ENCODE data around the gene FRMD6.

Gene FRMD6

GRCh38 chr14:51717766-51718165 is 66.1 kb downstream of the FRMD6 start:
- in situ Hi-C loops (cut with HindIII; ENCODE audit: low pct_unique_long_range_greater_than_20kb, low sequenced_read_pairs) = no loop called here
- no peak for TF ChIP-seq JUND (IDR thresholded peaks at IDR 0.05; ENCODE audit: low read depth)
- no peak for DNase-seq (ENCODE audit: low read depth in 1 of 2, low spot score in 1 of 2)

DNA sequence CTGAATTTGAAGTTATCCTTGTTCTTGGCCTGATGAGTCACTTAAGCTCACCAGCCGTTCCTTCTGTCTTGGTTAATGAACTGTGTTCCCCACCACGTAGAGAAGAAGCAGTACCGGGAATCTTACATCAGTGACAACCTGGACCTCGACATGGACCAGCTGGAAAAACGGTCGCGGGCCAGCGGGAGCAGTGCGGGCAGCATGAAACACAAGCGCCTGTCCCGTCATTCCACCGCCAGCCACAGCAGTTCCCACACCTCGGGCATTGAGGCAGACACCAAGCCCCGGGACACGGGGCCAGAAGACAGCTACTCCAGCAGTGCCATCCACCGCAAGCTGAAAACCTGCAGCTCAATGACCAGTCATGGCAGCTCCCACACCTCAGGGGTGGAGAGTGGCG is 68.2 kb downstream of the FRMD6 start:
- TF ChIP-seq JUND (IDR thresholded peaks at IDR 0.05; ENCODE audit: low read depth) = no peak
- no peak for DNase-seq (ENCODE audit: low read depth in 1 of 2, low spot score in 1 of 2)
- in situ Hi-C loops (cut with HindIII; ENCODE audit: low pct_unique_long_range_greater_than_20kb, low sequenced_read_pairs) = no loop called here

- no peak for TF ChIP-seq JUND (IDR thresholded peaks at IDR 0.05; ENCODE audit: low read depth)
- DNase-seq (ENCODE audit: low read depth in 1 of 2, low spot score in 1 of 2) = no peak
- in situ Hi-C loops (cut with HindIII; ENCODE audit: low pct_unique_long_range_greater_than_20kb, low sequenced_read_pairs) = no loop called here
These were observed 72.3 kb downstream of the FRMD6 start for GRCh38 chr14:51723990-51724389.

DNA sequence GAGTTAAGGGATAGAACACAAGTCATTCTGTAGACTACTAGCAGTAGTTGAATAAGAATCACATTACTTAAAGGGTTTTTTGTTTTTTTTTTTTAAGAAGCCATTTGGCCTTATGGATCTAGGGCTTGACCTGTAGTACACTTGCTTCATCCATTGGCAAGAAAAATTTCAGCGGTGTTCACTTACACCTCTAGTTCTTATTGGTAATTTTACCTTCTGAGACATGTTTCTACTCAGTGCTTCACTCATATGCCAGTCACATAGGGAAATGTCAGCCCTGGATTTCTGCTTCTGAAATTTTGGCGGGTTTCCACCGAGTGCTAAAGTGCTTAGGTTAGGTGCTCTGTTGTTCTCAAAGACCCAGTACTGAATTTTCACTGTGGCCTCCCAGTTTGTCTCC is 72.9 kb downstream of the FRMD6 start:
- no peak for TF ChIP-seq JUND (IDR thresholded peaks at IDR 0.05; ENCODE audit: low read depth)
- DNase-seq (ENCODE audit: low read depth in 1 of 2, low spot score in 1 of 2) = no peak
- in situ Hi-C loops (cut with HindIII; ENCODE audit: low pct_unique_long_range_greater_than_20kb, low sequenced_read_pairs) = no loop called here

DNA sequence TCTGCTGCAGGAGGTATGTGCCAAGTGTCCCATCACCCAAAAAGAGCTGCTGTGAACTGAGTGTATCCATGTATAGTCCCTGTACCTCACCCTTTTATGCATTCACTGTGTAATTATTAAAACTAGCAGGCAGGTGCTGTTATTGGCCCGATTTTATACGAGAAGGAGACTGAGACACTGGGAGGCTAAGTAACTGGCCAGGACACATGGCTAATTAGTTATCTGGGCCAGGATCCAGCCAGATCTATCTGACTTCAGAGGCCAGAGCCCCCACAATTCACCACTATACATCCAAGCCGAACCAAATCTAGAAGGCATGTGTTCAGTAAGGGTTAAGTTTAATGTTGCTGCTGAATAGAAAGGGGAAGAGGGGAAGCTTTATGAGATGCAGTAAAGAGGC is 73.4 kb downstream of the FRMD6 start:
- in situ Hi-C loops (cut with HindIII; ENCODE audit: low pct_unique_long_range_greater_than_20kb, low sequenced_read_pairs) = no loop called here
- TF ChIP-seq JUND (IDR thresholded peaks at IDR 0.05; ENCODE audit: low read depth) = no peak
- no peak for DNase-seq (ENCODE audit: low read depth in 1 of 2, low spot score in 1 of 2)

- DNase-seq (ENCODE audit: low read depth in 1 of 2, low spot score in 1 of 2) = no peak
- no peak for TF ChIP-seq JUND (IDR thresholded peaks at IDR 0.05; ENCODE audit: low read depth)
- in situ Hi-C loops (cut with HindIII; ENCODE audit: low pct_unique_long_range_greater_than_20kb, low sequenced_read_pairs) = no loop called here
These were observed 74.6 kb downstream of the FRMD6 start for GRCh38 chr14:51726166-51726899.

- no peak for DNase-seq (ENCODE audit: low read depth in 1 of 2, low spot score in 1 of 2)
- in situ Hi-C loops (cut with HindIII; ENCODE audit: low pct_unique_long_range_greater_than_20kb, low sequenced_read_pairs) = no loop called here
- no peak for TF ChIP-seq JUND (IDR thresholded peaks at IDR 0.05; ENCODE audit: low read depth)
These were observed 75.8 kb downstream of the FRMD6 start for GRCh38 chr14:51727526-51727925.

- DNase-seq (ENCODE audit: low read depth in 1 of 2, low spot score in 1 of 2) = no peak
- TF ChIP-seq JUND (IDR thresholded peaks at IDR 0.05; ENCODE audit: low read depth) = no peak
- in situ Hi-C loops (cut with HindIII; ENCODE audit: low pct_unique_long_range_greater_than_20kb, low sequenced_read_pairs) = no loop called here
These were observed 78.4 kb downstream of the FRMD6 start for GRCh38 chr14:51730098-51730497.

DNA sequence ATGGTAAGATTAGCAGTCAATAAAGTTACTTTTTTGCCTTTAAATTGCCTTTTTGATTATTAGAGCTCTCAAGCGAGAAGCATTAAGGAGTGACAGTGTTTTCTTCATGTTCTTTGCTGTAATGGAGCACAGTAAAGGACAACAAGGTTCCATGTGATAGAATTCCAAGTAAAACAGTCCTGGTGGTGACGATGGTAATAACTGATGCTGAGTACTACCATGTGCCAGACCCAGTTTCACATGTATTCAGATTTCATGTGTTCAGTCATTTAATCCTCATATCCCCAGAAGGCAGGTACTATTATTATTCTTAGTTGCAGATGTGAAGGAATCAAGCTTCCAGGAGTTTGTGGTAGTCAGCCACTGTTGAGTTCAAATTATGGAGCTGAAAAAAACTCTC is 79.0 kb downstream of the FRMD6 start:
- DNase-seq (ENCODE audit: low read depth in 1 of 2, low spot score in 1 of 2) = no peak
- in situ Hi-C loops (cut with HindIII; ENCODE audit: low pct_unique_long_range_greater_than_20kb, low sequenced_read_pairs) = no loop called here
- no peak for TF ChIP-seq JUND (IDR thresholded peaks at IDR 0.05; ENCODE audit: low read depth)

- no peak for DNase-seq (ENCODE audit: low read depth in 1 of 2, low spot score in 1 of 2)
- in situ Hi-C loops (cut with HindIII; ENCODE audit: low pct_unique_long_range_greater_than_20kb, low sequenced_read_pairs) = no loop called here
- TF ChIP-seq JUND (IDR thresholded peaks at IDR 0.05; ENCODE audit: low read depth) = no peak
These were observed 80.9 kb downstream of the FRMD6 start for GRCh38 chr14:51732494-51733112.

DNA sequence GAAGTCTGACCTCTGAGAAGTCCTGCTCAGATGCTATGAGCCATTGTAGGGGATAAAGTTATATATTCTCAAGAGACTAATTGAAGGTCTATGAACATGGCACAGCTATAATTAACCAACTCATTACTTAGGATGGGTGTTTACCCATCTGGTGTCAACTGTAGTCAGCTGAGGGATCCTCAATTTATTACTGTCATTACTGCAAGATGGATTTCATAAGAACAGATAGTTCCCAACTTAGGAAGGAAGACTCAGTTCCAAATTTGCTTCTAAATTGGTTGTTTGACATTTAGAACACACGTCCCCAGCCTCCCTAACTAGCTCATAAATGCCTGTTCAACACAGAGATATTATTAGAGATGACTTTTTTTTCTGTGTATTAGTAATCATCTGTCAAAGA is 81.4 kb downstream of the FRMD6 start:
- no peak for TF ChIP-seq JUND (IDR thresholded peaks at IDR 0.05; ENCODE audit: low read depth)
- in situ Hi-C loops (cut with HindIII; ENCODE audit: low pct_unique_long_range_greater_than_20kb, low sequenced_read_pairs) = no loop called here
- no peak for DNase-seq (ENCODE audit: low read depth in 1 of 2, low spot score in 1 of 2)

DNA sequence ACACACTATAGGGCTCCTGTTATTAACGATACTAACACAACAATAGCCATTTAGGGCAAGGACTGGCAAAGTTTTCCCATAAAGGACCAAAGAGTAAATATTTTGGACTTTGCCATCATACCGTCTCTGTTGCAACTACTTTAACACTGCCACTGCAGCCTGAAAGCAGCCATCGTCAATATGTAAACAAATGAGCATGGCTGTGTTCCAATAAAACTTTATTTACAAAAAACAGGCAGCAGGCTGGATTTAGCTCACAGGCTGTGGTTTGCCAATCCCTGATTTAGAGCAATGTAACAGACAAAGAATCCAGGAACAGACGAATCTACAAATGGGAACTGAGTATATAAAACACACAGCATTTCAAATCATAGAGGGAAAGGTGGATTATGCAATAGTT is 84.1 kb downstream of the FRMD6 start:
- no peak for DNase-seq (ENCODE audit: low read depth in 1 of 2, low spot score in 1 of 2)
- in situ Hi-C loops (cut with HindIII; ENCODE audit: low pct_unique_long_range_greater_than_20kb, low sequenced_read_pairs) = no loop called here
- no peak for TF ChIP-seq JUND (IDR thresholded peaks at IDR 0.05; ENCODE audit: low read depth)

DNA sequence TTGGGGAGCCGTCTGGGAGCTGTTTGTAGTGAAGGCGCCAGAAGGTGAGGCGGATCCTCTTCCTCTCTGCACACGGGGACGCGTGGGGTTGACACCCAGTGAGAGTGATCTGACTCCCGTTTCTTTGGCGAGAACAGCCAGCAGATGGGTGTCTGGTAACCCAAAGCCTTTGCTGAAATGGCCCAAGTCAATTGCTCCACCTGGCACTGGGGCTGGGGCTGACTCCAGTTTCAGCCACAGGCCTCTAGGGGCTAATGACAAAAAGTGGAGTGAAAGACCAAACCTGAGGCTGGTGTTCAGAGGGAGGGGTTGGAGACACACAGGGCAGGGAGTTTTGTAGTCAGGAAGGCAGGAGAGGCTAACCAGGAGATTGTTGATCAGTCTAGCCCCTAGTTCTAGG is 87.0 kb downstream of the FRMD6 start:
- DNase-seq (ENCODE audit: low read depth in 1 of 2, low spot score in 1 of 2) = peak in 1 of 2 experiments; percentile 28
- in situ Hi-C loops (cut with HindIII; ENCODE audit: low pct_unique_long_range_greater_than_20kb, low sequenced_read_pairs) = no loop called here
- no peak for TF ChIP-seq JUND (IDR thresholded peaks at IDR 0.05; ENCODE audit: low read depth)

DNA sequence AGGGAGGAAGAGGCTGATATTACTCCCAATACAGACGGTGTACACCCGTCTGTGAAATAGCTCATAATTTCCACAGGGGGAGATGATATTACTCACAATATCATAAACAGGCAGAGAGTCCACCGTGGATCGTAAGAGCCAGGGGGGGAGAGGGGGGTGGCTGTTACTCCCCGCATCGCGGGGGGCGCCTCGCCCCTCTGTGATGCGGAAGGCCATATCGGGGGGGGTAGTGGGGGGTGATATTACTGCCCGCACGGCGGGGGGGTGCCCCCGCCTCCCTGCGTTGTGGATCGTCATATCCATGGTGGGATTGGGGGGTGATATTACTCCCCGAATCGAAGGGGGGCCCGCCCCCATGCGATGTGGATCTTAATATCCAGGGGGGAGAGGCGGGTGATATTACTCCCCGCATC is 91.9 kb downstream of the FRMD6 start:
- no peak for TF ChIP-seq JUND (IDR thresholded peaks at IDR 0.05; ENCODE audit: low read depth)
- in situ Hi-C loops (cut with HindIII; ENCODE audit: low pct_unique_long_range_greater_than_20kb, low sequenced_read_pairs) = no loop called here
- no peak for DNase-seq (ENCODE audit: low read depth in 1 of 2, low spot score in 1 of 2)

Data from T47D (cell line).